ENCODE data around the gene LENG9.

Gene LENG9

DNA sequence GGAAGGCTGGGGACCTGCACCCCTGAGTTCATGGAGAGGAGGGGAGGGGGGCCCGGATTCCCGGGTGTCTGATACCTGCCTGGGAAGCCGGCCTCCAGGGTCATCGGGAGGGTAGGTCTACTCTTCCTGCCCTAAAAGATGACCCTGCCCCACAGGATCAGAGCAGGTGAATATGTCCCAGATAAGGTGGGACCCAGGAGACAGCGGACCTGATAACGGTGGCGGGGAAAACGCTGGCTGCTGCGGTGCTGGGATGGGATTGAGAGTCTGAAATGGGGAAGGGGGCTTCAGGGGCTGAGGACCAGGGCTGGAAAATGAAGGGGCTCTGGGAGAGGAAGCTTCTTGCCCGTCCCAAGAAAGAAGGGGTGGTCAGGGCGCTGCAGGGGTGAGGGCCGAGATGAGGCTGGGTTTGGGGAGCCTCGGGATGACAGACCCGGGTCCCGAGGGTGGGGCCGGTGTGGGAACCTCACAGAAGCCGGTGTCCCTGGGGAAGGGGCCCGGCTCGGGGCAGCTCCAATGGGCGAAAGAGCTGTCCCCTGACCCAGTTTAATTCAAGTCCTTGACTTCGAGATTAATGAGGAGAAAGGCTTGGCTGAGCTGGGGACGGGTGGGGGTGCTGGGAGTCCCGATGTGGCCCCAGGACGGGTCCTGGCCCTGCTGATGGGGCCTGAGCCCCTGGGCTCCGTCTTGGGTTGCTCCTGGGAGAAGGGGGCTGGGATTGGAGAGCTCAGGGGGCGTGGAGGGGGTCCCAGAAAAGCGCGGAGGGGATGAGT lies 47.5 kb downstream of the LENG9 start:
- Histone ChIP-seq H3K9me3 (replicated peaks; ENCODE audit: insufficient read depth, low read length) (no peaks in the 10 kb centered on the region), H3K36me3 (replicated peaks; ENCODE audit: insufficient read depth, low read length) (no peaks in the 10 kb centered on the region), H3K4me2 (ENCODE audit: low read depth, low read length) (no peak overlapping the region), H3K27ac (ENCODE audit: low read length) (no peak overlapping the region), H3K9ac (ENCODE audit: low read length) (no peak overlapping the region), H3K9me2 (replicated peaks; ENCODE audit: insufficient read depth, low read length) (no peaks in the 10 kb centered on the region), H3F3A (ENCODE audit: insufficient read depth, low read length) (no peaks in the 10 kb centered on the region), H3K27me3 (replicated peaks; ENCODE audit: insufficient read depth, low read length) (peaks cover 57% of the 10 kb centered on the region), H3K4me3 (ENCODE audit: low read length) (no peak overlapping the region), H4K20me1 (ENCODE audit: insufficient read depth, low read length) (no peaks in the 10 kb centered on the region), H3K79me2 (ENCODE audit: low read length) (no peaks in the 10 kb centered on the region), H3K4me1 (ENCODE audit: low read length) (no peaks in the 10 kb centered on the region), H2AFZ (ENCODE audit: low read length) (no peak overlapping the region)
- TF ChIP-seq, protein P1, sequence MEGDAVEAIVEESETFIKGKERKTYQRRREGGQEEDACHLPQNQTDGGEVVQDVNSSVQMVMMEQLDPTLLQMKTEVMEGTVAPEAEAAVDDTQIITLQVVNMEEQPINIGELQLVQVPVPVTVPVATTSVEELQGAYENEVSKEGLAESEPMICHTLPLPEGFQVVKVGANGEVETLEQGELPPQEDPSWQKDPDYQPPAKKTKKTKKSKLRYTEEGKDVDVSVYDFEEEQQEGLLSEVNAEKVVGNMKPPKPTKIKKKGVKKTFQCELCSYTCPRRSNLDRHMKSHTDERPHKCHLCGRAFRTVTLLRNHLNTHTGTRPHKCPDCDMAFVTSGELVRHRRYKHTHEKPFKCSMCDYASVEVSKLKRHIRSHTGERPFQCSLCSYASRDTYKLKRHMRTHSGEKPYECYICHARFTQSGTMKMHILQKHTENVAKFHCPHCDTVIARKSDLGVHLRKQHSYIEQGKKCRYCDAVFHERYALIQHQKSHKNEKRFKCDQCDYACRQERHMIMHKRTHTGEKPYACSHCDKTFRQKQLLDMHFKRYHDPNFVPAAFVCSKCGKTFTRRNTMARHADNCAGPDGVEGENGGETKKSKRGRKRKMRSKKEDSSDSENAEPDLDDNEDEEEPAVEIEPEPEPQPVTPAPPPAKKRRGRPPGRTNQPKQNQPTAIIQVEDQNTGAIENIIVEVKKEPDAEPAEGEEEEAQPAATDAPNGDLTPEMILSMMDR (IDR thresholded peaks at IDR 0.05; ENCODE audit: low read length), result no peak
- TF ChIP-seq EZH2phosphoT487 (IDR thresholded peaks at IDR 0.05; ENCODE audit: low read length) (no peak), EZH2 (optimal IDR thresholded peaks at IDR 0.05; ENCODE audit: low read depth, low read length) (no peak)
- no peak for DNase-seq

DNA sequence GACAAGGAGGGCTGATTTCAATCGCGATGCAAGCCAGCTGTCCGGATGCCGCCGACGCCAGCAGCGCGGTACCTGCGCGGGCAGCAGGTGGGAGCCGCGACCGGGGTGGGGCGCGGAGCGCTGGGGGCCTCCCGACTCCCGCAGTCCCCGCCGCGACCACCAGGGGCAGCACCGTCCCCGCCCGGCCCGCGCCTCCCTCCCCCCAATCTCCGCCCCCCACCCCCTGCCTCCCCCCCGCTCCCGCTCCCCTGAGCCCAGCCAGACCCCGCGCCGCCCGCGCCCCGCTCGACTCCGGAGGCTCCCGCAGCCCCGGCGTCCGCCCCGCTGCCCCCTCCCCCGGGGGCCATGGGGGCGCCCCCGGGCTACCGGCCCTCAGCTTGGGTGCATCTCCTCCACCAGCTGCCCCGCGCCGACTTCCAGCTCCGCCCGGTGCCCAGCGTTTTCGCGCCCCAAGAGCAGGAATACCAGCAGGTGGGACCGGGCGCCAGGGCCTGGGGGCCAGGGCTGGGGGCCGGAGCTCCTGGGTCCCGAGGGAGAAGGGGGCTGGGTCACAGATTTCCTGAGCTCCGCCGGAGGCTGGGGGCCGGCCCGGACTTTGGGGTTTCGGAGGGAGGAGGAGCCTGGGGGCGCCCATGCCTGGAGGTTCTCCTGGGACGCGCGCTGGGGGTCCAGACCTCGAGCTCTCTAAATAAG lies 48.2 kb downstream of the LENG9 start, which contains the start of gene TTYH1:
Gene TTYH1, plus strand, starts transcription at position 257 of the 693 bp plus-strand sequence. Its CDS starts 89 bp downstream, at position 346.
- no peak within 1 kb of the TSS for H3K4me3 ChIP-seq (ENCODE audit: low read length)
- peaks cover 53% of the 10 kb centered on the region for H3K27me3 ChIP-seq (replicated peaks; ENCODE audit: insufficient read depth, low read length)
- no peak within 1 kb of the TSS for H3K4me2 ChIP-seq (ENCODE audit: low read depth, low read length)
- no peaks in the 10 kb centered on the region for H3K9me2 ChIP-seq (replicated peaks; ENCODE audit: insufficient read depth, low read length)
- H3K27ac ChIP-seq (ENCODE audit: low read length), result no peak within 1 kb of the TSS
- H2AFZ ChIP-seq (ENCODE audit: low read length), result no peak within 1 kb of the TSS
- no peaks in the 10 kb centered on the region for H3K79me2 ChIP-seq (ENCODE audit: low read length)
- TF ChIP-seq, protein P1 (IDR thresholded peaks at IDR 0.05; ENCODE audit: low read length), result no peak
- no peak within 1 kb of the TSS for H3K9ac ChIP-seq (ENCODE audit: low read length)
- no peaks in the 10 kb centered on the region for H3K9me3 ChIP-seq (replicated peaks; ENCODE audit: insufficient read depth, low read length)
- no peaks in the 10 kb centered on the region for H3K36me3 ChIP-seq (replicated peaks; ENCODE audit: insufficient read depth, low read length)
- H4K20me1 ChIP-seq (ENCODE audit: insufficient read depth, low read length), result no peaks in the 10 kb centered on the region
- DNase-seq, result no peak
- no peaks in the 10 kb centered on the region for H3F3A ChIP-seq (ENCODE audit: insufficient read depth, low read length)
- no peaks in the 10 kb centered on the region for H3K4me1 ChIP-seq (ENCODE audit: low read length)

DNA sequence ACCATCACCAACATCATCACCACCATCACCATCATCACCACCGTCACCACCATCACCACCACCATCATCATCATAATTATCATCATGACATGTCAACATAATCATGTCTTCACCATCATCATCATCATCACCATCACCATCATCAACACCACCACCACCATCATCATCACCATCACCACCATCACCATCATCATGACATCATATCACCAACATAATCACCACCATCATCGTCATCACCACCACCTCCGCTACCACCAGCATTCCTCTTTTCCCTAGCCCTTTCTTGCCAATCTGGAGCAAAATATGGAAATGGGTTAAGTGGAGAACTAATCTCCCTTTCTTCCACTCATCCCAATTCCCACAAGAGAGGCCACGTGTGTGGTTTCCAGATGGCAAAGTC lies 49.4 kb downstream of the LENG9 start:
- Histone ChIP-seq H3K36me3 (replicated peaks; ENCODE audit: insufficient read depth, low read length) (no peaks in the 10 kb centered on the region), H3F3A (ENCODE audit: insufficient read depth, low read length) (no peaks in the 10 kb centered on the region), H3K4me1 (ENCODE audit: low read length) (no peaks in the 10 kb centered on the region), H2AFZ (ENCODE audit: low read length) (no peak overlapping the region), H3K4me3 (ENCODE audit: low read length) (no peak overlapping the region), H3K9ac (ENCODE audit: low read length) (no peak overlapping the region), H4K20me1 (ENCODE audit: insufficient read depth, low read length) (no peaks in the 10 kb centered on the region), H3K79me2 (ENCODE audit: low read length) (no peaks in the 10 kb centered on the region), H3K27ac (ENCODE audit: low read length) (no peak overlapping the region), H3K4me2 (ENCODE audit: low read depth, low read length) (no peak overlapping the region), H3K9me2 (replicated peaks; ENCODE audit: insufficient read depth, low read length) (no peaks in the 10 kb centered on the region), H3K9me3 (replicated peaks; ENCODE audit: insufficient read depth, low read length) (no peaks in the 10 kb centered on the region), H3K27me3 (replicated peaks; ENCODE audit: insufficient read depth, low read length) (peaks cover 46% of the 10 kb centered on the region)
- no peak for DNase-seq
- no peak for TF ChIP-seq EZH2 (optimal IDR thresholded peaks at IDR 0.05; ENCODE audit: low read depth, low read length)
- TF ChIP-seq EZH2phosphoT487 (IDR thresholded peaks at IDR 0.05; ENCODE audit: low read length), result no peak
- TF ChIP-seq, protein P1 (IDR thresholded peaks at IDR 0.05; ENCODE audit: low read length), result no peak

Data from MM.1S (cell line).